ENCODE measurements around the gene MAPK4.
"Not testable (repeated sequence)": the region's sequence is repeated elsewhere in the genome, so short reads cannot be mapped to it uniquely, and the experiment has no call there.

Gene MAPK4

DNA sequence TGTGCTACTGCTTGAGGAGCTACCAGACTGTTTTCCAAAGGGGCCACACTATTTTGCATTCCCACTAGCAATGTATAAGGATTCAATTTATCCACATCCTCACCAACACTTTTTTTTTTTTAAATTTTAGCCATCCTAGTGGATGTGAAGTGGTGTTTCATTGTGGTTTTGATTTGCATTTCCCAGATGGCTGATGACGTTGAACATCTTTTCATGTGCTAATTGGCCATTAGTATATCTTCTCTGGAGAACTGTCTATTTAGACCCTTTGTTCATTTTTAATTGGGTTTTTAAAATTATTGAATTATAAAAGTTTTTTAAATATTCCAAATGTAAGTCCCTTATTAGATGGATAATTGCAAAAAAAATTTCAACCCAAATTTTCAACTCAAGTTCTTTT lies 121.1 kb downstream of the MAPK4 start:
- DNase-seq (ENCODE audit: low spot score) = no peak

DNA sequence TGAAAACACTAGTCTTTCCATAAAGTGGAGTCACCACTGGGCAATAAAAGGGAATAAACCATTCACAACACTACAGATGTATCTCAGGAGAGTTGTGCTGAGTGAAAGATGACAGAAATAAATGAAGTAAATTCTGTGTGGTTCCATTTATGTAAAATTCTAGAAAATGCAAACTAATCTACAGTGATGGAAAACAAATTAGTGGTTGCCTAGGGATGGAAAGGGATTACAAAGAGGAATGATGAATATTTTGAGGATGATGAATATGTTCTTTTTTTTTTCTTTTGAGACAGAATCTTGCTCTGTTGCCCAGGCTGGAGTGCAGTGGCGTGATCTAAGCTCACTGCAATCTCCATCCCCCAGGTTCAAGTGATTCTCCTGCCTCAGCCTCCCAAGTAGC lies 123.0 kb downstream of the MAPK4 start:
- DNase-seq (ENCODE audit: low spot score) = no peak

- no peak for DNase-seq (ENCODE audit: low spot score)
These were observed 126.5 kb downstream of the MAPK4 start for GRCh38 chr18:50686409-50686808.

DNA sequence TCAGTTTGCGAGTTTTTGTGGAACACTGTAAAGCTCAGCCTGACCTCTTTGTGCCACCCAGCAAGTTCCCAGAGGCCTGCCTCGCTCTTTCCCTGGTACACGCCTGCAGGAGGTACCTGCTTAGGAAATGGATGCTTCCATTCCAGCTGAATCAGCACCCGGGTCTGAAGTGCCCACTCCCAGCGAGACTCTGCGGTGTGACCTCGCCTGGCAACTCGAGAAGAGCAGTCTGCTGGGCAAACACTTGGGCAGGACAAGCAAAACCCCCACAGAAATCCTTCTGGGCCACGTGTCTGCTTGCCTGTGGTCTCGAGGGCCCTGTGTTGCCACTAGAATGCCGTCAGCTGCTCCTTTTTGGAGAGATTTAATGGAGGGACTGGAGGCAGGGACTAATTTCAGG lies 127.6 kb downstream of the MAPK4 start:
- DNase-seq (ENCODE audit: low spot score) = no peak

- DNase-seq (ENCODE audit: low spot score) = no peak
These were observed 129.7 kb downstream of the MAPK4 start for GRCh38 chr18:50689578-50689977.

GRCh38 chr18:50694147-50694546 lies 134.3 kb downstream of the MAPK4 start:
- DNase-seq (ENCODE audit: low spot score) = no peak

DNA sequence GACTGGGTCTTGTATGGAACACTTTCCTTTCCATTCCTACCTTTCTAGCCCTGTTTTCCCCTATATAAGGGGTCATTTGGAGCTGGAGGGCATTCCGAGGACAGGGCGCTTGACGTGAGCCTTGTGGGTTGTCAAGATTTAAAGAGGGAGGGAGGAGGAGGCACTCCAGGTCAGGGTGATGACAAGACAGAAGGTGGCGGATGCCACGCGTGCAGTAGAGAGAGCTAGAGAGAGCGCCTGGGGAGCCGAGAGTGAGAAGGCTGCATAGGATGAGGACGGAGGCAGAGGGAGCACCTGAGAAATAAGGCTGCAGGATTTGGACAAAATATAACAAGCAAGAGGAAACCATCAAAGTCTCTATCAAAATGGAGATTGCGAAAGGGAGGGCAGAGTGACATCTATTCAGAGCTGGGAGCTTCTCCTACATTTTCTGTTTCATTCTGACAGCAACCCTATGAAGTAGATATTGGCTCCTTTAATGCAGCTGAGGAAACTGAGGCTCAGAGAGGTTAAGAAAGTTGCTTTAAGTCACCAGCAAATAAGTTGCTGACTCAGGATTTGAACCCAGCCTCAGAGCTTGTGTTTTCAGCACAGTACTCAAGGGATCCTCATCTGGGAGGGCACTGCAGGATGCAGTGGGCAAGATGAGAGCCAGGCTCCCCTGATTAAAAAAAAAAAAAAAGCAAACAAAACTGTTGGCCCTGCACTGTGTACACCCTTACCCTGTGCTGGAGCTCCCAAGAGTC lies 135.7 kb downstream of the MAPK4 start:
- no peak for DNase-seq (ENCODE audit: low spot score)

- no peak for DNase-seq (ENCODE audit: low spot score)
These were observed 136.5 kb downstream of the MAPK4 start for GRCh38 chr18:50696436-50696835.

GRCh38 chr18:50696929-50697328 lies 137.0 kb downstream of the MAPK4 start:
- DNase-seq (ENCODE audit: low spot score) = no peak

- DNase-seq (ENCODE audit: low spot score) = no peak
These were observed 137.6 kb downstream of the MAPK4 start for GRCh38 chr18:50697509-50697908.

- no peak for DNase-seq (ENCODE audit: low spot score)
These were observed 140.6 kb downstream of the MAPK4 start for GRCh38 chr18:50700245-50701165.

DNA sequence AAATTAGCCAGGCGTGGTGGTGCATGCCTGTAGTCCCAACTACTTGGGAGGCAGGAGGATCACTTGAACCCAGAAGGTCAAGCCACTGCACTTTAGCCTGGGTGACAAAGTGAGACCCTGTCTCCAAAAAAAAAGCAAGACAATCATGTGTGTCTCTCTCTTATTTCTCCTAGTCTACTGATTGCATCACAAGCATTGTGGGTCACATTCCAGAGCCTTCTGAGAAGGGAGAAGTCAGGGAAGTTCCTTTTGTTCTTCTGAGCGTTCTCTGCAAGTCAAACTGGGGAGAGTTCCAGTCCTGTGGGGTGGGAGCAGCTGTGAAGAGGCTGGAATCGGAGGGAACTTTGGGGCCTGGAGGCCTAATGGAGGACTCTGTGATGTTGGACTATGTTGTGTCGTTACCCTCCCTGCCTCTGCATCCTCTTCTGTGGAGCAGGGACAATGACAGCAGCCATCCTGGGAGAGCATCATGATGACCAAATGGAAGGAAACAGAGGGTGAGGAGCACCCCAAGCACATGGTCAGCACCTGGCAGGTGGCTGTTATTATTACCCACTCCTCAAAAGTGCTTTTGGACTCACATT lies 144.6 kb downstream of the MAPK4 start:
- DNase-seq (ENCODE audit: low spot score) = no peak

GRCh38 chr18:50706199-50706598 lies 146.3 kb downstream of the MAPK4 start:
- no peak for DNase-seq (ENCODE audit: low spot score)

GRCh38 chr18:50706651-50707050 lies 146.8 kb downstream of the MAPK4 start:
- DNase-seq (ENCODE audit: low spot score) = no peak

- DNase-seq (ENCODE audit: low spot score) = not testable (repeated sequence)
These were observed 147.4 kb downstream of the MAPK4 start for GRCh38 chr18:50707297-50707696.

DNA sequence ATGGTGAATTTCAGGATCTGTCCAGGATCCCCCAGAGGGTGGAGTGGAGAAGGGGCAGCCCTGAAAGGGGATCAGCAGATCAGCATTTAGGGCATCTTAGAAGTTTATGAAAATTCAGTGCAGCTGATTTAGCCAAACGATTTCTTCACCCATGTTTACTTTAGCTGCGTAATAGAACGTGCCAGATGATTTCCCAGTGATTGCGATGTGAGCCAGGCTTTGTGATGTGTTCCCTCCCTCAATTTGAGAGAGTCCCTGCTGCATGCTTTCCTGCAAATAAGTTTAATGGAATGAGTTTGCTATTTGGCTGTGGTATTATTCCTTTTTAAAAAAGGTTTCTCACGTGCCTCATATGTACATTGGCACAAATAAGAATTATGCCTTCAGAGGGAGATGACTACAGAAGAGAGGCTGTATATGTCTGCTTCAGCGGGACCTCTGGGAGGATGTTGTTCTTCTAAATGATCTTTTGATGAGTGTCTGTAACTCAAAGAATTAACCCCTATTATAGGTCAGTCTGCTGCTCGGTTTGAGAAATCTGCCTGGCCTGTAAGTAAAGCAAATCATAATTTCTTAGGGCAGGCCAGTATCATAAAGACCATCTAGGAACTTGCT lies 148.1 kb downstream of the MAPK4 start:
- DNase-seq (ENCODE audit: low spot score) = no peak

GRCh38 chr18:50709193-50709592 lies 149.3 kb downstream of the MAPK4 start:
- no peak for DNase-seq (ENCODE audit: low spot score)

GRCh38 chr18:50711386-50711785 lies 151.5 kb downstream of the MAPK4 start:
- DNase-seq (ENCODE audit: low spot score) = no peak

DNA sequence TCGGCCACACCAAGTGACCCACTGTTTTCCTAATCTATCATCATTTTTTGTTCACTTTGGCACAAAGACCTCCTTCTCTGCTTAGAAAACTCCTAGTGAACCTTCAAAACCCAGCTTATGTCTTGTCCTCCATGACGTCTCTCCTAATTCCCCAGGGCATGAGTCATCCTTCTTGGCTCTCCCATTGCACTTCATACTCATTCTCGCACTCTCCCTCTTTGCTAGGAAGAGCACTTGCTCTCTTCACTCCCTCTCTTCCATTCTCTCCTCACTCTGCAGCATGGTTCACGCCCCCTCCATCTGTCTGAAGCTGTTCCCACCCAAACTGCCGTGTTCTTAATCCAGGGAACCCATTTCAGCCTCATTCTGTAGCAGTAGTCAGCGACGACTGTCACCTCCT lies 156.0 kb downstream of the MAPK4 start:
- no peak for DNase-seq (ENCODE audit: low spot score)

GRCh38 chr18:50716902-50717301 lies 157.0 kb downstream of the MAPK4 start:
- no peak for DNase-seq (ENCODE audit: low spot score)

DNA sequence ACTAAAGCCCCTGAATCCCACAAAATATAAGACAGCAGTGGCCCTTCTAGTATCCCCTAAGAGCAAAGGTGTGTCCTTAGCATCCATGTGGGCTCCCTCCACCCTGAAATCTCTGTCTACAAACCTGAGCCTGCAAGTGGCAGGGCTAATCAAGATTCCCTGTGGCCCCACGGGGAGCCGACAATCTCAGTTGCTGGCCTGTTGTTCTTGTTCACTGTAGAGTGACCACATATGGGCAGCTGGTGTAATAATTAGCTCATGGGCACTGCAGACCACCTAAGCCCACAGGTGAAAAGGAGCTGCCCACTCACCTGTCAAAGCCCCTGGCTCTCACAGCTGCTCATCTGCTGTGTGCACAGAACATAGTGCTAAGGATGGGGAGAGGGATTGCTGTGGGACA lies 157.7 kb downstream of the MAPK4 start:
- DNase-seq (ENCODE audit: low spot score) = no peak
